LHCN-M2 (cell line): ENCODE results near the gene GATA3. TPM values are rescaled to one million over a fixed set of nuclear protein-coding genes. Genes with fewer than 3 reads are reported as not detected.
A peak's percentile ranks its signal among the peaks of the same experiment; 100 is the strongest.

Experiments
- DNase-seq: peaks from one replicate; pipeline ENCODE4 v3.0.0-alpha.2; 2012; ENCODE audit warnings: low read depth
- total RNA-seq: library from RNA; depleted of rRNA; stranded (reverse); fragments of >200 nt; gene quantifications from 2 replicates; pipeline ENCODE4 v1.2.3, GENCODE V29; 2014

Gene GATA3
- total RNA-seq, 1 experiment from 2014 or later, result not detected

DNA sequence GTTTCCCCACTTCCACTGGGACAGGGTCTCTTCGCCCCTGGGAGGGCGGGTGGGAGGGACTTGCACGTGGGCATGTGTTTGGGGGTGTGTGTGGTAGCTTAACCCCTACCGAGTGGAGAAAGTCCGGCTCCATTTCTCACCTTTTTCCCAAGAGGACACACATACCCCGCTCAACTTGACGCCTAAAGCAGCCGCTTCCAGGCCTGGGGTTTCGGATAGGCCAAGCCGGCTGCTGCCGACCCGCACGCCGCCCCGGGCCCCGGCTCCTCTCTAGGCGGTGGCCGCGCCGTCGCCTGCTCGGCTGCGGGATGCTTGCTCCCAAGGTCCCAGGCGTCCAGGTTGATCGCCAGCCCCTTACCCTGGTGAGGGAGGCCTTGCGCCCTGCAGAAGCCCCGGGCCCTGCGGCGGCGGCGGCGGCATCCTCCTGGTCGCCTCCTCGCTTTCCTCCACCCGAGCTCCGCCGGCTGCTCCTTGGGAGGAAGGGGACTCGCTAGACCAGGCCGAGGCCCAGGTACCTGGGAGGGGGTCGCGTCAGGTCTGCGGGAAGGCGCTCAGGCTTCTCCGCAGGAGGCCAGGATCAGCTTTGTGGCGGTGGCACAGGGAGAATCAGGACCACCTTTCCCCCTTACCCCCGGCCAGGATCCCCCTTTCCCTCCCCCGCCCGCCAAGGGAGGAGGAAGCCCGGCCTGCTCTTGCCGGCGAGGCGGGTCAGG lies 3.2 kb upstream of the GATA3 start:
- DNase-seq, result no peak

DNA sequence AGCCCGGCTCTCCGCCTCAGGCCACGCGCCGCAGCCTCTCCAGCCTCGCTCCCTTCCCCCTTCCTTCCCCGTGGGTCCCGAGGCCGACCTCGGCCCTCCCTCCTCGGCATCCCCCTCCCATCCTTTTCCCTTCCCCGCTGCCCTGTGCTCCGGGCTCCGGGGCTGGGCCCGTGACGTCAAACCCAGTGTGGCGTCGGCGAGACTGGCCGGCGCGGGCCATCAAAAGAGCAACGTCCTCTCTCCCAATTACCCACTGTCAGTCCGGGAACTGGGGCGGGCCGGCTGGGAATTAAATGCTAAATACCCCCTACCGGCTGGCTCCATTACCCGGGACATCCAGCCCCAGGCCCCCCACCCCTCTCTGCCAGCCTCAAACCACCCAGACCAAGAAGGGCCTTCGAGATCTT lies 2.6 kb upstream of the GATA3 start:
- DNase-seq, result no peak

DNA sequence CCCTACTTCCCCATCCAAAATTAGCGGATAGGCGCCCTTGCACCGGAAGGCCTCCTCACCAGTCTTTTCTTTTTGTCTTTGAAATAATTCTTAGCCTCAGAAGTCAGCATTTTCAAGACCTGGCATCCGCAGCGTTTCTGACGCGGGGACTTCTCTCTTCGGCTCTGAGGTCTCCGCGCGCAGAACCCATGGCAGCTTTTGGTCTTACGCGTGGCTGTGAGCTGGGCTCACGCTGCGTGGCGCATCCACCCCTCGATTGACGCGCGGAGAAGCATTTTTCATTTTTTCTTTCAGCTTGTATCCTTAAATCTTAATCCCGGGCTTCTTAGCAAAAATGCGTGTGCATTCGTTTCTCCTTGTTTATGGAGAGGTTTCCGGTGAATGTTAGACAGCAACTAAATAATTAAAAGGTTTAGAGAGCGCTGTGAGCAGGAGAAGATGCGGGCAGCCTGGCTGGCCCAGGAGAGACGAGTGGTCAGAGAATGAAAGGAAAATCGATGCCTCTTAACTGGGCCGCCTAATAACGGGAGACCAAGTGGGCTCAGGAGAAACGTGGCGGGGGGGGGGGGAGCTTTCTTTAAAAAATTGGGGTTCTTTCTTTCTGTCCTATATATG lies 2.0 kb upstream of the GATA3 start:
- DNase-seq, result no peak

DNA sequence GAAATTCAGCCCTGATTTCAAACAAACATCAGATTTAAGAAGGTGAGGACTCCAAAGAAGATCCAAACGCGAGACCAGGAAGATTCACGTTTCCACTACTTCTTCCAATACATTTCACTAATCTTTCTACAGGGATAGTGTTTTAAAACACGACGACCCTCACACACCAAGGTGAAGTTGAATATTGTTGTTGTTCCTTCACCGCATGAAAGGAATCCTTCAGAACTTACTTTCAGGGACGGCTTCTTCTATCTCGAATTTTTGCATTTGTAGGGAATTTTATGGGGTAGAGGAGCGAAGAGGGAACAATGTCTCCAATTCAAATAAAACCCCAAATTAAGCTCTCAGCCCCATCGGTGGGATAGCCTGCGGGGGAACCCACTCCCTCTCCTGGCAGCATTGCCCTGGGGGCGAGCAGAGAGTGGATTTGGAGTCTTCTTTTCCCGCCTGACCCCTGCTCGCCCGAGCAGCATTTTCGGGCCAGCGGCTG lies 1.5 kb upstream of the GATA3 start:
- DNase-seq, result no peak

DNA sequence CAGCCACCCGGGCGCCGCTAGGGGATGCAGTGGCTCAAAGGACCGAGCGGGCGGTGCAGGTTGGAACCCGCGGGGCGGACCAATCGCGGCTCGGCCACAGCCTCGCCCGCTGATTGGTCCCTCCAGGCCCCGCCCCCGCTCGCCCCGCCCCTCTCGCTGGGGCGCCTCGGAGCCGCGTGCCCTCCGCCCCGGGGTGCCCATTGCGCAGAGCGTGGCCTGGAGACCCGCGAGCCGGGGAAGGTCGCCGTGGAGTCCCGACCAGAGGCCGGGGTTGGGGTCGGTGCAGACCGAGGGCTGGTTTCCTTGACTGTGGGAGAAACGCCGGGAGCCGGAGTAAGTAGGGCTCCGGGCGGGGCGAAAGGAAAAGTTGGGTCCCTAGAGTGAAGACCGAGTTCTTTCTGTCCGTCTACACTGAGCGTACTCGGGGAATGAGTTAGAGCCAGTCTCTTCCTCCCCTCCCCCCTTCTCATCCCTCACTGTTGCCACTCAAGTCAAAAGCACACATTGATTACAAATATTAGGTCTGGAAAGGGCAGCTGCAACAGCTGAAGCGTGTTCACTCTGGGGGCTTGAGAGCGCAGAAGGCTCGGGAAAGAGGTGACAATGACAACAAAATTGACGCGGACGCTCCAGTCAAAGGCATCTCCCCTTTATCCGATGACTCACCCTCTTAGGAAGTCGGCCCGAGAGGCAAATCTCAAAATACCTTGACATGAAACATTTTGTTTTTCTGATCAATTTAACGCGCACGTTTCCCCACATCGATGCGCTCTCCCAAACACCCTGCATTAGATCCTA lies 843 bp upstream of the GATA3 start:
- peak; percentile 68 for DNase-seq

DNA sequence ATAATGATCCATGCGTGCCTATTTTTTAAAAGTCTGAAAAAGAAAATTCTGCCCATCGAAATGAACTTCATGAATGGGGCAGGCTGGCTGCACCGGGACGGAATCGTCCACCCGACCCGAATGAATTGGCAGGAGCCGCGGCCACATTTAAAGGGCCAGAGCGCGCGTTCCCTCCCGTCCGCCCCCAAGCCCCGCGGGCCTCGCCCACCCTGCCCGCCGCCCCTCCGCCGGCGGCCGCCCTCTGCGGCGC lies 319 bp upstream of the GATA3 start:
- no peak for DNase-seq

DNA sequence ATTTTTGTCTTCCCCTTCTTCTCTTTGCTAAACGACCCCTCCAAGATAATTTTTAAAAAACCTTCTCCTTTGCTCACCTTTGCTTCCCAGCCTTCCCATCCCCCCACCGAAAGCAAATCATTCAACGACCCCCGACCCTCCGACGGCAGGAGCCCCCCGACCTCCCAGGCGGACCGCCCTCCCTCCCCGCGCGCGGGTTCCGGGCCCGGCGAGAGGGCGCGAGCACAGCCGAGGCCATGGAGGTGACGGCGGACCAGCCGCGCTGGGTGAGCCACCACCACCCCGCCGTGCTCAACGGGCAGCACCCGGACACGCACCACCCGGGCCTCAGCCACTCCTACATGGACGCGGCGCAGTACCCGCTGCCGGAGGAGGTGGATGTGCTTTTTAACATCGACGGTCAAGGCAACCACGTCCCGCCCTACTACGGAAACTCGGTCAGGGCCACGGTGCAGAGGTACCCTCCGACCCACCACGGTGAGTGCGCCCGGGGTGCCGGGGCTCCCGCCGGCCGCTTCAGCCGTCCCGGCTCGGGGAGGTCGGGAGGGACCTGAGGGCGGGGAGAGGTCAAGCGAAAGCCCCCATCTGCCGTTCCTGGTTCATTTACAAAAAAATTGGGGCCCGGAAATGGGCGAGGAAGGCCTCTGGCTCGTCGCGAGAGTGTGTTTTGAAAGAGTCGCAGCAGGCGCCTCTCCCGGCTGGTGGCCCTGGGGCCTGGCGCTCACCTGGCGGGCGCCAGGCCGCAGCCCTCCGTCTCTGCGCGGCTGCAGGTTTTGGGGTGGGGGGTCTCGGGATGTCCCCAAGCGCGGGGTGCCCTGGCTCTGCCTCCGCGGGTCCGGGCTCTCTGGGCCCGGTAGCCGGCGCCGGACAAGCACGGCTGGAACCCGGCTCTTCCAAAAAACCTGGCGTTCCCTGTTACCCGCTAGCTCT lies 1.2 kb downstream of the GATA3 start:
- no peak for DNase-seq

DNA sequence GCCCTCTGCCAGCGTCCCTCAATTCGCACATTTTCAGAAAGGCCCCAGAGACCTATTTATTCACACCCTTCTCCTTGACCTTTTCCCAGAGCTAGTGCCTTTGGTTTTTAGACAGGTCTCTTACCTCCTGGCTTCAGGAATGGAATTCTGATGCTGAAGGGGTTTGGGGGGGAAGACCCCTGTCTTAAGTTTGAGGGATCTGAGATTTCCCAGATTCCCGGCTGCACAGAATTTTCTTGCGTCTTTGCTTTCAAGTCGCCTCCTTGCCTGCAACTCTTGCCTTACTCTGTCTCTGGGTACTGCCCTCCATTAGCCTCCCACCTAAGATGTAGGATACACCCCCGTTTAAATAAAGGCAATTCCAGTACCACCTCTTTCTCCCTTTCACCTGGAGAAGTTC lies 1.9 kb downstream of the GATA3 start:
- no peak for DNase-seq

DNA sequence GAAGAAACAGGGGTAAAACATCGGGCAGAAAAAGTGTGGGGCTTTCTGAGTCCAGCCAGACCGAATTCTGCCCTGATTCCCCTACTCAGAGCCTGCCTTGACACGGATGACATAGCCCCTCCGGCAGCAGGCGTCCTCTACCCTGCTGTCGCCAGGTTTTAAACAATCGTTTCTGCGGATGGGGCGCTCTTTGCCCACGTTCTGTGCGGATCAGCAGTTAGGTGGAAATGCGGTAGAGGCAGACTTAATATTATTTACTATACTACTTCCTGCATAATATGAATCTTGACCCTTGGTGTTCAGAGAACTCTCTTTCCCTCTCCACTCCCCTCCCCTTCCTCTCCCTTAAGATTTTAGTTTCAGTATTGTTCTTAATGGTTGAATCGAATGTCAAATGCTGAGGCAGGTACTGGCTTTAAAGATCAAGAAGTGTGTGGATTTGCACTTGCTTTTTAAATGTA lies 2.4 kb downstream of the GATA3 start:
- DNase-seq, result no peak

DNA sequence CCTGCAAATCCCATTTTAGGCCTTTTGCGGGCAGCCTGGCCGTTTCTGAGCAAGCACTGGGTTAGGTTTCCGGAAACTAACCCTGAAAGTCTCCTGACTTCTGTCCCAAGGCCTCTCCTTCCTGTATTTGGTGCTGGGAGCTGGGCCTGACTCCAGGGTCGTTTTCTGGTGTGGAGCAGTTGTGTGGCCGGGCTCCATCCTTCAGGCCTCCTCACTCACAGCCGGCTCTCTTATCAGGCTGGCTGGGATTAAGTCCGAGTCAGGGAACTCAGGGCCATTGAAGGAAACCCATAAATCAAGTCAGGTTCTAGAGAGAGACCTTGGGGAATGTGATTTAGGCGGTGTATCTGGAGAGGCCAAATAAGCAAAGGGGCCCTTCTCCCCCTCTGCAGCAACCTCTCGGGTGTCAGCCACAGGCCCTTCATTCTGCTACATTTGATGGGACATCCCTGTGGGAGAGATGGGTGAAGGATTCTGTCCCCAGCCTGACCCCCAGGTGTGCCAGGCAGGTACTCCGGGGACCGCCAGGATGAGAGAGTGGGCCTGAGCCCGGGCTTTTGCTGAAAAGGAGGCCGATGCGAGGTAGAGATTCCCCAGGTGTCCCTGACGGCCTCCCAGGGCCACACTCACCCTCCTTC lies 3.3 kb downstream of the GATA3 start:
- DNase-seq, result no peak

DNA sequence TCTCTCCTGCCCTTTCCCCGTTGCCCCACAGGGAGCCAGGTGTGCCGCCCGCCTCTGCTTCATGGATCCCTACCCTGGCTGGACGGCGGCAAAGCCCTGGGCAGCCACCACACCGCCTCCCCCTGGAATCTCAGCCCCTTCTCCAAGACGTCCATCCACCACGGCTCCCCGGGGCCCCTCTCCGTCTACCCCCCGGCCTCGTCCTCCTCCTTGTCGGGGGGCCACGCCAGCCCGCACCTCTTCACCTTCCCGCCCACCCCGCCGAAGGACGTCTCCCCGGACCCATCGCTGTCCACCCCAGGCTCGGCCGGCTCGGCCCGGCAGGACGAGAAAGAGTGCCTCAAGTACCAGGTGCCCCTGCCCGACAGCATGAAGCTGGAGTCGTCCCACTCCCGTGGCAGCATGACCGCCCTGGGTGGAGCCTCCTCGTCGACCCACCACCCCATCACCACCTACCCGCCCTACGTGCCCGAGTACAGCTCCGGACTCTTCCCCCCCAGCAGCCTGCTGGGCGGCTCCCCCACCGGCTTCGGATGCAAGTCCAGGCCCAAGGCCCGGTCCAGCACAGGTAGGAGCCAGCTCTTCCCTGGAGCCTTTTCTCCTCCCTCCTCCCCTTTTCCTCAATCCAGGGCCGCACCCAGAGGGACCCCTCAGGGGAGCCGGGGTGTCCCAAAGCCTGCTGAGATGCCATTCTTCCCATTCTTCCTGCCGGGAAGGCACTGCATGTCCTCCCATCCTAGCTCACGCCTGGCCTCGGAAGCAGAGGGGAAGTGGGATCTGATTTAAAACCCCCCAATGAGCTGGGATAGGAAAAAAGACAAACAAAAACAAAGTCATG lies 4.0 kb downstream of the GATA3 start:
- no peak for DNase-seq

DNA sequence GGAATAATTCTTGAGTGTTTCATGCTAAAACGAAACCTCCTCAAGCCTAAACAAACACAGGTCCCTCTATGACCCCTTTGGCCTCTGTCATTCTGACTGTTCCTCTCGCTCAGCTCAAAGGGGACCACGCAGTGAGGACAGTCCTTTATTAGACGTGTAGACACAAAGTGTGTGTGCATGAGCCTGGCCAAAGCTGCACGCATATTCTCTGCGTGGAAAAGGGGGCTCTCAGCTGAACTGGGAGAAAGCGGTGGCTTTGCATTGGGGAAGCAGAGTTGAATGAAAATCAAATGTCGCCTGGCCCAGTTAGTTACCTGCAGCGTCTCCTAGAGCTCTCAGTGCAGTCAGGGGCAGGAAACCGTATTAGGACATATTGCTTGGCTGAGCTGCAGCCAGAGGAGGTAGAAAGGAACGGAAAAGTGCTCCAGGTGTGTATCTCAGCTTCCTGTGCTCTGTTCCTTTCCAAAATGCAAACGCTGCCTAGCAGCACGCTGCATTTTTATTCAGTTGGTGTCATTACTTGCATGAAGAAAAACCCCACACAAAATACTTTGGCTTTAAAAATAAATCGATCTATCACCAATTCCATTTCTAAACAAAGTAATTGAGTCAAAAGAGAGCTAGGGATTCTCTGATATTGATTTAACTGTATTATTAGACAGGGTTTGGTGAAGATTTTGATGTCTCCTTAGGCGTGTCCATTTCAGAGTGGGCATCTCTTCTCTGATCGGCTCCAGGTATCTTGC lies 4.9 kb downstream of the GATA3 start:
- DNase-seq, result no peak

DNA sequence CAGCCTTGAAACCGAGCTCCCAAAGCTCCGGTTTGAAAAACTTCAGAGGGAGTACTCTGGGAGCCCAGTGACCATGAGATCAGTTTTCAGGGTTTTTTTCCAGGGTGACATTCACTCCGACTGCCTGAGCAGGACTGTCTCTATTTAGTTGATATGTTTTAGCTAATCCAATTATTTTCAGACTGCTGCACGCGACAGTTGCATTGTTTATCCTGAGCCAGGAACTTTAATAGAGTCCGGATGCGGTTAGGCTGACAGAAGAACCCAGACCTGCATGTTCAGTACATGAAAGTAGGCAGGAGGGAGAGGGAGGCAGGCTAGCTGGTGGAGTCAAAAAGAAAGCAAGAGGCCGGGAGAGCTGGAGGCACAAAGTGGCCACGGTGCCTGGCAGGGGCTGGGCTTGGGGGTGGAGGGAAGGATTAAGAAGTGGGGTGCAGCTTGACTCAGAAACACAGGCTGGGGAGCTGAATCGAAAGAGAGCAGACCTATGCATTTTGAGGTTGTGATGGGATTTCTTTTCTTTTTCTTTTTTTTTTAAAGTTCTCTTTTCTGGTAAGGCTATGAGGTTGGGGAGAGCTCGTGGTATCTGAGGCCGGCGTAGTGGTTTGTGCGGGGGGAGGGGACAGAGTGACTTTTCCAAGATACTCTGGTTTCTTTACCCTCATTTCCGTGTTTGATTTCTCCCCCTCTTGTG lies 5.7 kb downstream of the GATA3 start:
- DNase-seq, result peak; percentile 23

DNA sequence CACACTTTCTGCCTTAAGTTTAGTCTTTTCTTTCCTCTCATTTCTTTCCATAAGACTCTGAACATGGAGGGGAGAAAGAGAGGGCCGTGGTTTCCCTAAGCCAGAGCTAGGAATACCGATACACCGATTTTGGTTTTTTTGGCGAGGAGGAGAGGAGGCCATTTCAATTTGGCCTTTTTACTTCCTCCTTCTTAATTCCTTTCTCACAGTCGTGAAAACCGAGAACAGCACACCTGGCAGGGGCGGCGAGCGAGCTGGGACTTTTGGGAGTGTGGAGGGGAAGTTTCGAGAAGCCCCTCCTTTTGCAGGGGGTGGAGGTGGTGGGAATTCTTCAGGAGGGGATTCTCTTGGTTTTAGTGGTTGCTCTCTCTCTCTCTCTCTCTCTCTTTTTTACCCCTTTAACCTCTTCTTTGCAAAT lies 6.2 kb downstream of the GATA3 start:
- no peak for DNase-seq

DNA sequence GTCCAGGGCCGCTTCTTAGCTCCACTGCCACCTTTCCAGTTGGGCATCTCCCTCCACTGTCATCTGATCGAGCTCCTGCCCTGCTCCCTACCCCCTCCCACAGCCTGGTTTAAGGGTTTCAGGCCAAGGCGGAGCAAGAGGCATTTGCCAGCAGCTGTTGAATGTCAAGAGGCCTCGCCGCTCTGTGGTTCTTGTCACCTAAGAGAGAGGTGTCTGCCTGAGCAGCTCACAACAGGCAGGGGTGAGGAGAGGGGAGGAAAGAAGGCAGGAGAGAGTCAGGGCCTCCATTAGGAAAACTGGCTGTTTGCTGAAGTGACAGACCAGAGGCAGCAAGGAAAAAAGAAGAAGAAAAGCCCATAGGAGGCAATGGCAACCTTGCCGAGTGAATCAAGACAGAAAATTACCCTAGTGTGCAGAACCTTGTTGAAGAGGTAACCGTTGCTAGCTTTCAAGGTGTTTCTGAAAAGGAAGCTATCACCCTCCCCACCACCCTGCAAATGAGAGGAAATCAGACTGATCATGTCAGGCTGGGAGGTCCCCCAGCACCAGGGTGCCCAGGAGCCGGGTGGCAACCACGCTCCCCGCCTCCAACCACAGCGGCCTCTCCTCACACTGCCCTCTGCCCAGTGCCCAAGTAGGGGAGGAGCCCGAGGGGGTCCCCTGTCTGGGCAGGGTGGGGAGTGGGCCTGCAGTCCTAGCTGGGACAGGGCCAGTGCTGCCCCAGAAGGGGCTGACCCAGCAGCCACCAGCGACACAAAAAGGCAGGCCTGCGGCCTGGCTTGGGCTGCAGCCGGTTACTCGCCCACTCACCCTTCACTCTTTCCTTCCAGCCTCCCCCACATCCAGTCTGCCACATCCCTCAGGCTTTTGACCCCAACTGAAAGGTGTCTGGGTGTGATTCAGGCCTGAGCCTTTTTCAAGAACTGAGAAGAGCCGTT lies 7.1 kb downstream of the GATA3 start:
- no peak for DNase-seq

DNA sequence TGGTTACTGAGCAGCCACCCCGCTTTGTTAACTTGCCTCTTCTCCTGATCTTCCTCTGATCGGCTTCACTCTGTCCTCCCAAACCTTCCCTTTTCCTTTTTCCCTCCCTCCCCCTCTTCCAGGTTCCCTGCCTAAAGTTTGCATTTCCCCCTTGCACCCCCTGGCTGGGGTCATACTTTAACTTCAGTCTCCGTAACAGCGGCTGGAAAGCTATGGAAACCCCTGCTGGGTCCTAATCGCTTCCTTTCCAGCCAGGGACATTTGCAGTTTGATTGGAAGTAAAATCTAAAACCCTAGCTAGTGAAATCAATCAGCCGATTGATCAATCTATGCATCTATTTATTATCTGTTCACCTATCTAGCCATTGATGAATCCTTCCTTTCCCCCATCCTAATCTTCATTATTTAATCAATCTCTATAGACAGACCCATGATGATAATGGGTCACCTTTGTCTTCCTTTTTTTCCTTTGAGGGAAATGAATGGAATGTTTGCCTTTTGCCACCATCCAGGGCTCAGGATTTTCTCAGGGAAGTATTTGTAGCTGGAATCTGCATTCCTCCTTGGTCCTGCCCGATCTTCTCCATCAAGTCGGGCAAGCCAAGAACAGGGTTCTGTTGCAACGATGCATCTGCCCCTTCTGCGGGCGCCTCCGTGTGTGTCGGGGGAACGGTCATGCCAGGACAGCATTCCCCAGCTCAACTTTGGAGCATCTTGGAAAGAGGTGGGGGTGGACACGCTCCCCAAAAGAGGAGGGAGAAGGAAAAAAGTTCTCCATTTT lies 8.8 kb downstream of the GATA3 start:
- no peak for DNase-seq

DNA sequence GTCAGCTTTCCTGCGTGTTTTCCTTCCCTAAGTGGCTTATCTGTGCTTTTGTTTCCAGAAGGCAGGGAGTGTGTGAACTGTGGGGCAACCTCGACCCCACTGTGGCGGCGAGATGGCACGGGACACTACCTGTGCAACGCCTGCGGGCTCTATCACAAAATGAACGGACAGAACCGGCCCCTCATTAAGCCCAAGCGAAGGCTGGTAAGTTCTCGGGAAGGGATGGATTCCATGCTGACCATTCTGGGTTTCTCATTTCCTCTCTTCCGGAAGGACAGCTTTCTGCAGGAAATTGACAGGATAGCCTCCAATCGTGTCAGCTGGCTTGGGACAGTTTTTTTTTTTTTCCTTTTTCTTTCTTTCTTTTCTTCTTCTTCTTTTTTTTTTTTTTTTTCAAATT lies 9.4 kb downstream of the GATA3 start:
- DNase-seq, result no peak
